ENCODE measurements around the gene COL25A1.
"Not testable (repeated sequence)": the region's sequence is repeated elsewhere in the genome, so short reads cannot be mapped to it uniquely, and the experiment has no call there.

Gene COL25A1

DNA sequence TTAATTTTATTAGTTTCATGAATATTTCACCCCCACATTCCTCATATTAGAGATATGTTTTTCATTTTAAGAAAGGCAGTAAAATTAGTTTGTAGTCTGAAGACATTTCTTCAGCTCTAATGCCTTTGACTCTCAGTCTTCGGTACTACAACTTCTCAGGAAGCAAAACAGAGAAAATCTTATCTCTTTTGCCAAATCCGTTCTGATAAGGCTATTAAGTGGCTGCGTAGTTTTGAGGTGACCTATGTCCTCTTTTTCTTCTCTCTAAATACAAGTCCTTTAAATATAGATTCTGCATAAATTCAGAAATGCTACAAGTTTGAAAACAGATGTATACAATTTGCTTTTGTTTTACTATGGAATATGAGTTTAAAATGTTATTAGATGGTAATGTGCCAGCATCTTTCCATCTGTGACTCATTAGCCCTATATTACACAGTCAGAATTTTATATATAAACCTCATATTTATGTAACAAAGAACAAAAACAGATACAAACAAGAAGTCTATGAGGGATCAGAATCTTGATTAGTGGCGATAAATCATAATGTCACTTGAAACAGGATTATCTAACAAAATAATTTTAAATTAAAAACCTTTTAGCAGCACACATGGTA, 358.4 kb downstream of the COL25A1 start:
- no peak for DNase-seq

DNA sequence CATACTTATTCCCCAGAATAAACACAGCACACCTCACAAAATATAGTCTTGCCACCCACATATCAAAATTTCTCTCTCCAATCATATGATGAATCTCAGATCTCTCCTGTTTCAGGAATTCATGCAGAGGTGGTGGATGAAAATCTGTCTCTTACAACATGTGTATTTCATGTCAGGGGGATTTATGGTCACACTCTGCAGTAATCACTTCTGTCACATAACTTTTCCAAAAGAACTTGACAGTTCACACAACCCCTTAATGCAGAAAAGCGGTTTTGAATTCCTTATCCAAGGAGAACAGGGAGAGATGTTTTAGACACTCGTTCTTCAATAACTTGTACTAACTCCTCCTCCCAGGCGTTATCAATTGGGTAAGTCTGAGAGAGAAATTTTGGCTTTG, 359.1 kb downstream of the COL25A1 start:
- no peak for DNase-seq

DNA sequence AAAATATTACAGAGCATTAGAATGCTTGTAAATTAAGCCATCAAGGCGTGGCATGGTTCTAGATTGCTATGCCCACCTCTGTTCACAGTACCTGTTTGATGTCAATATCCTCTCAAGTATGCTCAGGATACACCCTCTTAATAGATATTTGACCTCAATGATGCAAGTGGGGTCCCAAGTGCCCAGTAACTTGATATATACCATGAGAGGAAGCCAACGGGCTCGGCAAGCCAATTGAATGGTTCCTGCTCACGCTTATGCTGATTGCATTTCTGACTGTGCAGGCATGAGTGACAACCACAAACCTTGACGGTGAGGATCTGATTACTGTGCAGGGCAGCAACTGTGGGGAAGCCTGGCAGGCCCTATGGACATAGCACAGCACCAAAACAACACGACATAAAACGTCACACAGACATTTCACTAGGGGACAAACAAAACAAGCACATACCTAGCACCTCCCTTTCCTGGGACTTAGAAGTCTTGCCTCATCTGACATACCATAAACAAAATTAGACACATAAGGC, 360.5 kb downstream of the COL25A1 start:
- no peak for DNase-seq

DNA sequence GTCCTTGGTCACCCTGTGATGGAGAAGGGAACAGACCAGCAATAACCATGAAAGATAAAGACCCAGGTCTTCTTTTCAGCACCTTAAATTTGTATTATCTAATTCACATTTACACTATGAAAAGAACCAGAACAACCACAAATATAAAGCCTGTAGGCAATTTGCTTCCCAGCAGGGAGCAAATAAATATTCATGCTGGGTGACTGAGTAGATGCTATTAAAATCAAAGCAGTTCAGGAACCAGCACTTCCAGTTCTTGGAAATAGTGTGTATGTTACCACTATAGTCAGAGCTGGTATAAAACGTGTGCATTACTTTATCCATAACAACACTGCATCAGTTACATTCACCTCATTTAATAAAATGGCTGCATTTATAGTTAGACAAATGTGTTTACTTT, 361.8 kb downstream of the COL25A1 start:
- no peak for DNase-seq

DNA sequence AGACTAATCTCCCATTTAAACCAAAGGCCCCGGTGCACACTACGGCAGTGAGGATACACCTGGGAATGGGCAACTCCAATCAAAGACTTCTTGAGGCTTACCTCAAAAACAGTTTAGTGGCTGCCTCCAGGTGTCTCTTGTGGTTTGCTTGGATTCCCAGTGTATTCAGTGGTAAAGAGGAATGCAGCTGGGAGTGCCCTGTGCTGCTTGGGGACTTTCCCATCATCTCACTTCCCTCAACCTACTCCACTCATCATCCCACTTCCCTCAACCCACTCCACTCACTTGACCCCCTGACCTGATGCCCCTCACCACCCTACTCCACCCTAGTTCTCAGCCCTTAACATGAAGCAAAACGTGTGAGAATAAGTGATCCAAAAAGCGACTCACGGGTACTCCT, 362.3 kb downstream of the COL25A1 start:
- no peak for DNase-seq

DNA sequence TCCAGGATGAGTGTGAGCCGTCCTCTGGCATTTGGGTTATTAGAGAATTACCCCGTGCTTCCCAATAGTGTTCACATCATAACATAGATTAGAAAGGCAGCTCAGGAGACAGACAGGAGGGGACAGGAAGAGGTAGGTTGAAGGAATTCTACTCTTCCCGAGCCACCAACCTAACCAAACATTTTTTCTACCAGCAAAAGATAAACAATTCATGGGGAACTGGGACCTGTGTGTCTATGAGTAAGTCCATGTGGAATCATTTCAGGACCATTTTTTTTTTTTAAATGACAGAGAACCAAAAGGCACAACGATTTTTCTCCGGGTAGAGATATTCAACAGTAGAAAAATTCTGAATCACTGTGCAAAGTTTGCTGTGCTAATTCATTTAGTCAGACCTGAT, 365.4 kb downstream of the COL25A1 start:
- no peak for DNase-seq

DNA sequence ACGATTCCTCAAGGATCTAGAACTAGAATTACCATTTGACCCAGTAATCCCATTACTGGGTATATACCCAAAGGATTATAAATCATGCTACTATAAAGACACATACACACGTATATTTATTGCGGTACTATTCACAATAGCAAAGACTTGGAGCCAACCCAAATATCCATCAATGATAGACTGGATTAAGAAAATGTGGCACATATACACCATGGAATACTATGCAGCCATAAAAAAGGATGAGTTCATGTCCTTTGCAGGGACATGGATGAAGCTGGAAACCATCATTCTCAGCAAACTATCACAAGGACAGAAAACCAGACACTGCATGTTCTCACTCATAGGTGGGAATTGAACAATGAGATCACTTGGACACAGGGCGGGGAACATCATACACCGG, 368.5 kb downstream of the COL25A1 start:
- DNase-seq = not testable (repeated sequence)

DNA sequence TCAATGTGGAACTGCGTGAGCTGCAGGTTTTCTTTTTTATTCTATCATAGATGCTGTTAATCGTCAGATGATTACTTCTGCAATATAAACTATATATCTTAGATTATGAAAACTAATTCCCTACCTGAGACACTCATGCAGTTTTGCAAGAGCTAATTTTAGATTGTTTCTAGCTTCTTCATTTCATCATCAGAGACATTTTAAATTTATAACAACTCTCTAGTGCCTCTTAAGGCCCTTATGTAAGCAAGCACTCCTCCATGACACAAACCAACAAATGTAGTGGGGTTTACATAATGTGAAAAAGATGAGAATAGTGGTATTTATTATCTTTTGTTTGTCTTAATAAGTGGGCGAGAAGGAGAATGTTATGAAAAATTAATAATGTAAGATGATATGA, 369.4 kb downstream of the COL25A1 start:
- no peak for DNase-seq

DNA sequence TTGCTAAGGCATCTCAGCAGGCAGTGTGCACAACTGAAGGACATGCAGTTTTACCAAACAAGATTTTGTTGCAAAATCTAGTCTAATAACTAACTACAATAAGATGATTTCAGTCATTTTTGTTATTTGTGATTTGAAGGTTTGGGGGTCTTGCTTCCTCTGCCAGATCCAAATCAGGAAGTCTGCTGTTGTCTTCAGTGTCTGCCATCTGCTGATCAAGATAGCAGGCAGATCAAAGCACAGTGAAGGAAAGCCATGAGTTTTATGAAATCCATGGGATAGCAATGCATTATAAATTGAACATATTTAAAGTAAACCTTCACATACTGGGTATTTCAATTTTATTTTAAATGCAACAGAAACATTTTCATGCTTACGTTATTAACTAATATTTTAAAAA, 370.5 kb downstream of the COL25A1 start:
- no peak for DNase-seq

DNA sequence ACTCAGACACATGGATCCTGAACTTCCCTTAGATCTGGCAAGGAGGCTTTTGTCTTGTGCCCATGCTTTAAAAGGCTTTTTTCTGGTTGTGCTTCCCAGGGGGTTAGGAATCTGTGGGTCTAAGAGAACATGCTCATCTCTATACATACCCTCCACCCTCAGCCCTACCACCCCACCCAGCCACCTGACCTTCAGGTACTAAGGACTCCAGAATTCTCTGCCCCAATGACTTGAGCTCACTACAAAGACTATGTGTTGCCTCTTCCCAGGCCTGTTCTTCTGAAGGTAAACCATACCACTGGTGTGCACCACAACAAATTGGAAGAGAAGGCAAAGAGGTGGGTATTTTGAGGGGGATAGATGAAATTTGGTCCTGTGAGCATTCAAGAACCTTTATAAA, 372.3 kb downstream of the COL25A1 start:
- no peak for DNase-seq

DNA sequence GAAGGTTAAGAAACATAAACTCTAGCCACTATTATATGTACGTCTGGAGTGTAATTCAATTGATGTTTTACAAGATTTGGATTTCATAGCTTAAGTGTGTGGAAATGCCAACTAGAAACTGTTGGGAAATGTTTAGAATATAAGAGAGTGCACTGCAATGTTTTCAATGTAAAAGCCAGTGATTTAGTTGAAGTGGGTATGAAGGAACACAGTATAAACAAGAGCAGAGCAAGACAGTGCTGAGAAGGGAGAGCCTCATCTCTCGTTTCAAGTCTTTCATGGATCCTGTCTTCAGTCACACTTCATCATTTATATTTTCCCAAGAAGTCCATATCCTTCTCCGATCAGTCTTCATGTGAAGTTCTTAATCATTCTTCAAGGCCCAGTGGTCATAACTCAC, 375.7 kb downstream of the COL25A1 start:
- no peak for DNase-seq

DNA sequence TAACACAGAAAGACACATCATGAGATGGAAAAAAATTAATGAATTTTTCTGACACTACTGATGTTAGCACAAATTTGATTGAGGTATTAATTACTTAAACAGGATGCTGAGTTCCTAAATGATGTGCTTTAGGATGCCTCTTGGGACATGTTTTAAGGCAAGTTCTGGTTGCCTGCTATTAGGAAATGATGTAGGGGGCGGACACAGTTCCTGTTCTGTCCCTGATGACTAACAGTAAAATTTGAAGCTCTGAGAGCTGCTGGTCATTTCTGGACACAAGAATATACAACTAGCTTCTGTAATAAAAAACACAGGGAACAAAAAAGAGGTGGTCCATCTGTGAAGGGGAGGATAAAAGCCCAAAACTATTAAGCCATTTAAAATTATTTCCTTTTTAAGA, 376.4 kb downstream of the COL25A1 start:
- DNase-seq = no peak

DNA sequence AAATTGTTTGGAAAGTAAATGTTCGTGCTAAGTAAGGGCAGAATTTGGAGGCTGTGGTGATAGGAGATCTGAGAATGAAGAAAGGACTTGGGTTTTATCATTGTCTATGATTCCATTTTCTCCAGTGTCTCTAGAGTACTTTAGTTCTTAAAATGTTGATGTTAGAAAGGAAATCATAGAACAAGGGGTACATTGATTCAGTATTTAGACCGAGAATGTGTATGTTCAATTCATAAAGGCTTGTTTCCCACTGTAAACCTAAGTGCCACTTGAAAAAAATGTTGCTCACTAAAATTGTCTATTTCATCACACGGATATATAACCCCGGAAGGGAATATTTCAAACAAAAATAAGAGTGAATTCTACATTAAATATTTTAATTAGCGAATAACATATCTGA, 380.3 kb downstream of the COL25A1 start:
- DNase-seq = no peak

DNA sequence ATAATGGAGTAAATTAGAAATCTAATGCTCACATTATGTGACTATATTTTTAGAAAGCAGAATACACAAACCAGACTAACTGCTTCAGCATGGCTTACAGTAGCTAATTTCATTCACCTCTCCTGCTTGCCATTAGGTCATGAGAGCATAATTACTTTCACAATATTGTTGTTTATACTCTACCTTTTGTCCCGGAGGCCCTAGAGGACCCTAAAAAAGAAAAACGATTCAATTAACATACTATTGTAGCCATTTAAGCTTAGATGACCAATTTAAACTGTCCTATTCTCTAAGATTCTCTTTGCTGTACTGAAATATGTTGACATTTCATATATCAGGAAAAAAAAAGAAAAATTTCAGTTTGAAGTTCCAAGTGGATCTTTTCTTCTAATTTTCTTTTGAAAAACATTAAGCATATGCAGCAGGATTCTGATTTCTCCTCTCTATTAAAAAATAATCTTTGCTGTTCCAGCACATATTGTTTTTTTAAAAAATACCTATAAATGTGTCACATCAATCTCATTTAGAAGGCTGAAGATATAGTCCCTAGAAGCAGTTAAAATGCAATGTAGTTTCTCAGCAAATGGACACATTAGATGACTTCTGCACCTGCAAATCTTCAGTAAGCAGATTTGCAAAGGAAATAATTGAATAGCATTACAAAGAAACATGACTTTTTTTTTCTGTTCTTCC, 381.9 kb downstream of the COL25A1 start:
- DNase-seq = no peak

DNA sequence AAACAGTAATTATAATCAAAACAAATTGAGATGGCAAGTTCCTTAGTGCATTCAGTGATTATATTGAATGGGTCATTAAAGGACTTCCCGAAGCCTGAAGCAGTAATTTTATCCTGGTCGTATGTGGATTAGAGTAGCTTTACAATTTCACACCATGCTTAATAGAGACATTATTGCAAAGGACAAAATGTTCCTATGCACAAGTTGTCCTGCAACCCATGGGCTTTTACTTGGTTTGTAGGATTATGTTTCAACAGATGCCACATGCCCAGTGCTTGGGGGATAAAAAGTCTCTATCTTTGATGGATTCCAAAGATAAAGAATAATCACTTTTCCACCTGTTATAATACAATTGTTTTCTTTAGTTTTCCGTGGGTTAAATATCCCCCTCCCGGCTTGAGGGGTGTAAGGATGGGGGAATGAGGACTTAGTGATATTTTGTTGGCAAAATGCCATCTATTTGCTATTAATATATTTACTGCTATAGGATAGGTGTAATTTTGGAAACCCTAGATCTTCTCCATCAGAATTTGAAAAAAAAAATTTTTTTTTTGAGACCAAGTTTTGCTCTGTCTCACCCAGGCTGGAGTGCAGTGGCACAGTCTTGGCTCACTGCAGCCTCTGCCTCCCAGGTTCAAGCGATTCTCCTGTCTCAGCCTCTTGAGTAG, 383.1 kb downstream of the COL25A1 start:
- DNase-seq = no peak

DNA sequence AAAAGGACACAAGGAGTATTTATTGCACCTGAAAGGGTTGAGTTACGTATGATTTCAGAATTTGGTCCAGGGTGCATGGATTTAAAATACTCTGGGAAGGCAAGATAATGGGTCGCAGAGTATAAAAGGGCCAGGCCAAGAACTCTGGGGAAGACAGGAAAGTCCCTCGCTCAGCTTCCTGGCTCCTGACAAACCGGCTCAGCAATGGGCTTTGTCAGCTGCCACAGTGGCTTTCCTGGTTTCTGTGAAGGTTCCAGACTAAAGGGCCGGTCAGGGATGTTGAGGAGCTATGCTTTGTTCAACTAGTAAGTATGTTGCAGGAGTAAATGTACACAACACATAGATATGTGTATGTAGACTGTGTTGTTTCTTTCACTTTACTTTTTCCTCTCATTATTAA, 385.2 kb downstream of the COL25A1 start:
- no peak for DNase-seq

DNA sequence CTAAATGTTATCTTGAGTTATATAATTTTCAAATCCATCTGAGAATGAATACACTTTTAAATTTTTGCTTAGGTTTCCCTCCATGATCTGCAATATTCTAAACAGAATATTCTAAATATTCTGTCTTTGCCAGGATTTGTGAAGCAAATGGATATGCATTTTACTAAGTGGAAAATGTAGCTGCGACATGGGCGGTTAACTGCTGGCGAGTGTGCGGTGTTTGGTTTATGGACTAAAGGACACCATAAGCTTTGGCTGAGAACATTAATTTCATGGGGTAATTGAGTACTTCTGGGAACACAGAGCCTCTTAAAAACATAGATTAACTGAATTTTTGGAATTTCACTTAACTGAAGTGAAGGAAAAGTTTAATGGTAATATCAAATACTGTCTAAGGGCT, 385.8 kb downstream of the COL25A1 start:
- no peak for DNase-seq

DNA sequence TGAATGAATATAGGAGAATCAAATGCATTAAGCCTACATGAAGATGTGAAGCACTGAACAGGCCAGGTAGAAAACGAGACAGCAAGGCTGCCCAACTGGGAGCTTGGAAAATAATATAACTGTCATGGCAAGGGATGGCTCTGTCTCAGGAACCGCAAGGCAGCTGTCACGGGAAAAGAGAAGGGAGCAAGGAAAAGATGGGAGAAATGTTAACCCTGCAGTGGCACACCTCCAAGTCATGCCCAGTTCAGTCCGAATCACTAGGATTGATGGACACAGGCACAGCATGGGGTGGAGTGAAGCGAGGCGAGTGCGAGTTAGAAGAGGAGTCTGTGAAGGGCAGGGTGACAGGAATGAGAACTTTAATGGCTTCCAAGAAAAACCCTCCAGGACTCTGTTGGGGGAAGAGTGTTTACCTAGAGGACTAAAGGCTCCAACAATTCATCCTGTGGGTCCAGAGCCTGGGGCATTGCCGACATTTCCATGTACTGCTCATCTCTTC, 395.5 kb downstream of the COL25A1 start:
- DNase-seq = no peak

DNA sequence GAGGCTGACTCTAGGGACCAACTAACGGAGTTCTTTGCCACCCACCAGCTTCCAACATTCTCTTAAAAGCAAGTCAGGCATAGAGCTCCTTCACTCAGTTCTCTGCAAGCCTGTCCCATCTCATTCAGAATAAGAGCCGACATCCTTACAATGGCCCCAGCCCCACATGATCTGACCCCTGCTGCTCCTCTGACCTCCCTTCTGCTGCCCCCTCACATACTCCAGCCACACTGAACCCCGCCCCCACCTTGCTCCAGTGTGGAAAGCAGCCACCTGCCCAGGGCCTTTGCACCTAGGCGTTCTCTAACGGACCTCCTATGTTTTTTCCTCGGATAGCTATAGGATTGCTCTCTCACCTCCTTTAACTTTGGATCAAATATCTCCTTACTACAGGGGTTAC, 396.5 kb downstream of the COL25A1 start:
- DNase-seq = no peak

DNA sequence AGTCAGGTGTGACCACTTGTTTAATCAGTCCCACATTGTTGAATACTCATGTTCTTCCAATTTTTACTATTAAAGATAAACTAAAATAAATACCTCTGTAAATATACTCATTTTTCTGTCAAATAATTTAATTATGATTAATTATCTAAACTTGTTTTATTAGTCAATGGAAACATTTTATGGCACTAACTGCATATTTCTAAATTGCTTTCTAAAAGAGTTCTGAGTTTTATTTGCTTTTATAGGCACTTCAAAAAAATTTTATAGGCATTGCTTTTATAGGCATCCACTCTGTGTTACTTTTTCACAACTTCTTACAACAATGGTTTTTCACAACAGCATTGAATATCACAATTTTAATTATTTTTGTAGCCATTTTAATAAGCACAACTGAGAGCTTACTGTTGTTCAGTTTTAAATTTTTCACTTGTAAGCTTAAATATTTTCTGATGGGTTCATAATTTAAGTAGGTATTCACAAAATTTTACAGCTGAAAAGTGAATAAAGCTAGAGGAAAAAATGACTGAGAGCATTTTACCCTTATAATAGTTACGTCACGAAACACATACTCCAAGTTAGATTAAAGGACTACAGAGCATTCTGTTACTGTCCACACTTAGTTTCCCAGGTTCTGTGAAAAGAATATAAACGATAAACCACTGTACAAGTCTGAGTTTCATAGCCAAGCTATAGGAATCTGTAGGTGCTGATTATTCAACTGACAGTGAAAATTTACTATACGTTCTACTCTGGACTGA, 398.8 kb downstream of the COL25A1 start:
- DNase-seq = no peak

DNA sequence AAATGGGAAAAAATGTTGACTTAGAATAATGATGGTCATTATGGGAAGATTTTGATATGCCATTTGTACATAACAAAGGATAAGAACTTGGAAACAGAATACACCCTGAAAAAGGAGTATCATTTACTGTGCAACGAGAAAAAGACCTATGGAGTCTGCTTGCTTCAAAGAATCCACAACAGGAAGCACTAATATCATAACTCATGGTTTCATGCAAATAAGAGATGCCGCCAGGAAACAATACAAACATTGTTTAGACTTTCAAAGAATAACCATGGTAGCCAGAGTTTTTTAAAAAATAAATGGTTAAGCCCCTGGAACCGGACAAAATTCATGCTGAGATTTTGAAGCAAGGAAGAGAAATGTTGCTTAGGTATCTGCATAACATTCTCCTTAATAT, 399.7 kb downstream of the COL25A1 start:
- DNase-seq = no peak

DNA sequence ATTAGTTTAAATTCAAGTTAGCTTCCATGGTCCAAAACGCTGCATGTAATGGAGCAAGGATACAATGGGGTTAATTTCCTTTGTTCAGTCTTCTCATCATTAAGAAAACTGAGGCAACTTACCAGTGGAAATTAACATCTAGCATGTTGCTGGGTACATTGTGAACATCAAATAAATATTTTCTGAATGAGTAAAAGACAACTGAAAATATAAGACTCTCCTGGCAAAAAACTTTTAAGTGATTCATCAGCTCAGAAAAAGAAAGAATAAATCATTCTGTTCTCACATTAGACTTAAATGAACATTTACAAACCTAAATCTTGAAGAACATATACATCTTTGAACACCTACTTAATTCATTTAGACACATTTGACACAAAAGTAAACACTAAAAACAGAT, 401.2 kb downstream of the COL25A1 start:
- no peak for DNase-seq

DNA sequence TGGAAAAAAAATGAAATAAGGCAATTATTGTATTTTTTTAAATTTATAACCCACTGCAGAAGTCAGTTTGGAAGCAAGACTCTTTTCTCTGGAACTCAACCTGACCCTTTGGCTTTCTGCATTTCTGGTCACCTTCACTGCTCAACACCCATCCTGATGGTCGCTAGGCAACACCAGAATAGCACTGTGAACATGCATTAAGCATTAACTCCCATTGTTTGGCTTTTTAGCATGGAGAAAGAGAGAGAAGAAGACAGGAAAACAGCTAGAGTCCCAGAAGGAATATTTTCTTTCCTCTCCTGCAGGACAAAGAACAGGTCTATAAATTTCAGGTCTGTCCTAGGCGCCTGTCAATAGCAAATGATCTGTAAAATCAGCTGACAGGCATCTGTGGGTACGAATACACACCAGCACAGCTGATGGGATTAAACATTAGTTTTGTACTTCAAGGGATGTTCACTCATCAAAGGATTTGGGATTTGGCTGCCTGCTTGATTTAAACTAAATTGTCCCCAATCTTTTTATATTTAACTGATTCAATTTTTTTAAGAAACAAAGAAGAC, 402.4 kb downstream of the COL25A1 start:
- no peak for DNase-seq
